Right hindlimb (tissue), 1 donor: ENCODE data around the gene PPP2R5B.
A peak's percentile ranks its signal among the peaks of the same experiment; 100 is the strongest.

Source experiments
- DNase-seq: peaks from one replicate; pipeline ENCODE4 v3.0.0-alpha.2; 2018

The PPP2R5B gene

GRCh38 chr11:64890522-64890939, 34.0 kb upstream of the PPP2R5B start:
- no peak for DNase-seq

- no peak for DNase-seq
These were observed 33.2 kb upstream of the PPP2R5B start for GRCh38 chr11:64891215-64891848.

- no peak for DNase-seq
These were observed 32.6 kb upstream of the PPP2R5B start for GRCh38 chr11:64891880-64892279.

GRCh38 chr11:64892411-64892831, 32.1 kb upstream of the PPP2R5B start:
- no peak for DNase-seq

- DNase-seq: no peak
These were observed 31.7 kb upstream of the PPP2R5B start for GRCh38 chr11:64892838-64893193.

- no peak for DNase-seq
These were observed 31.1 kb upstream of the PPP2R5B start for GRCh38 chr11:64893194-64894069.

- DNase-seq: peak; percentile 80
These were observed 30.2 kb upstream of the PPP2R5B start for GRCh38 chr11:64894070-64894811.

- DNase-seq: no peak
These were observed 29.6 kb upstream of the PPP2R5B start for GRCh38 chr11:64894812-64895452.

GRCh38 chr11:64896448-64897022, 28.0 kb upstream of the PPP2R5B start:
- no peak for DNase-seq

GRCh38 chr11:64897381-64898075, 27.0 kb upstream of the PPP2R5B start:
- DNase-seq: no peak

- no peak for DNase-seq
These were observed 26.4 kb upstream of the PPP2R5B start for GRCh38 chr11:64898076-64898445.

GRCh38 chr11:64898541-64898940, 25.9 kb upstream of the PPP2R5B start:
- DNase-seq: no peak

GRCh38 chr11:64900263-64900678, 24.2 kb upstream of the PPP2R5B start:
- no peak for DNase-seq

GRCh38 chr11:64900774-64901173, 23.7 kb upstream of the PPP2R5B start:
- DNase-seq: no peak

GRCh38 chr11:64902102-64902900, 22.2 kb upstream of the PPP2R5B start:
- no peak for DNase-seq

- no peak for DNase-seq
These were observed 21.1 kb upstream of the PPP2R5B start for GRCh38 chr11:64903291-64903833.

- no peak for DNase-seq
These were observed 18.8 kb upstream of the PPP2R5B start for GRCh38 chr11:64905516-64906313.

- no peak for DNase-seq
These were observed 18.2 kb upstream of the PPP2R5B start for GRCh38 chr11:64906314-64906635.

- DNase-seq: no peak
These were observed 15.7 kb upstream of the PPP2R5B start for GRCh38 chr11:64908766-64909165.

GRCh38 chr11:64909653-64910343, 14.7 kb upstream of the PPP2R5B start:
- no peak for DNase-seq
